Activated naive CD4-positive, alpha-beta T cell treated with anti-CD3 and anti-CD28 coated beads, Interleukin-2, amount 10 ng/mL, durations not matched to agents 7 days and 5 days (primary cell): ENCODE data around the gene DUOX1.
"Not testable (repeated sequence)": the region's sequence is repeated elsewhere in the genome, so short reads cannot be mapped to it uniquely, and the experiment has no call there.

Experiments
- CTCF ChIA-PET: fragments of 350-600 bp; sonication (Branson Sonifier 250); formaldehyde crosslinking; loops from one replicate; lab custom pipeline; 2021; ENCODE audit warnings: antibody characterized with exemption; lab: Charles Lee
- DNase-seq: peaks from one replicate; pipeline ENCODE4 v3.0.0-alpha.2; 2020
- H3K27ac Mint-ChIP-seq: one replicate; pipeline ENCODE4 v1.8.0; 2021; ENCODE audit warnings: mild to moderate bottlenecking, moderate library complexity, mixed read lengths
- H3K27me3 Mint-ChIP-seq: one replicate; pipeline ENCODE4 v1.8.0; 2021; ENCODE audit warnings: mild to moderate bottlenecking, mixed read lengths
- H3K36me3 Mint-ChIP-seq: one replicate; pipeline ENCODE4 v1.8.0; 2021; ENCODE audit warnings: mixed read lengths
- H3K4me1 Mint-ChIP-seq: one replicate; pipeline ENCODE4 v1.8.0; 2021; ENCODE audit warnings: mixed read lengths
- H3K4me3 Mint-ChIP-seq: one replicate; pipeline ENCODE4 v1.8.0; 2021; ENCODE audit warnings: mild to moderate bottlenecking, moderate library complexity, mixed read lengths
- H3K9me3 Mint-ChIP-seq: one replicate; pipeline ENCODE4 v1.8.0; 2021; ENCODE audit warnings: mixed read lengths

DUOX1 gene

GRCh38 chr15:45135705-45136377, 6.0 kb downstream of the DUOX1 start:
- H3K27me3 Mint-ChIP-seq: peaks cover 66% of the 10 kb centered on the region
- not testable (repeated sequence) for H3K9me3 Mint-ChIP-seq, H3K4me3 Mint-ChIP-seq, H3K27ac Mint-ChIP-seq, DNase-seq, H3K36me3 Mint-ChIP-seq, H3K4me1 Mint-ChIP-seq
- CTCF ChIA-PET: interaction anchor here (0.7 to 1.9 kb wide), 3 partner anchors 15 to 23 kb away, joined by 3 to 8 read pairs (median 5); no protein-coding TSS in a partner anchor

DNA sequence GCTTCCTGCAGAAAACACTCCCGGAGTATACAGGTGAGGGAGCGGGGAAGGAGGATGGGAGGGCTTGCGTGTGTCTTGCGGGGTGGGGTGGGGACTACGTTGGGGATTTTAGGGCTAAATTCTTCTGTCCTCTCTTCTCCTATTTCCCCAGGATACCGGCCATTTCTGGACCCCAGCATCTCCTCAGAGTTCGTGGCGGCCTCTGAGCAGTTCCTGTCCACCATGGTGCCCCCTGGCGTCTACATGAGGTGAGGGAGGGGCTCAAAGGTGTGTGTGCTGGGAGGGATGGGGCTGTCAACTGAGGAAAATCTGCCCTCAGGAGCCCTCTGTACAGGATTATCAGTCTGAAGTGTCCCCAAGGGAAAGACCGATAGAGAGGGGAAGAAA, 6.6 kb downstream of the DUOX1 start:
- Mint-ChIP-seq H3K27ac (no peak overlapping the region), H3K4me3 (no peak overlapping the region), H3K9me3 (no peaks in the 10 kb centered on the region), H3K36me3 (no peaks in the 10 kb centered on the region), H3K27me3 (peaks cover 66% of the 10 kb centered on the region), H3K4me1 (peaks cover 9% of the 10 kb centered on the region)
- no peak for DNase-seq
- CTCF ChIA-PET: interaction anchor here (1.0 kb wide), 1 partner anchor 321 kb away, joined by 3 read pairs; no protein-coding TSS in a partner anchor

- Mint-ChIP-seq H3K27ac (no peak overlapping the region), H3K4me1 (peaks cover 9% of the 10 kb centered on the region), H3K4me3 (no peak overlapping the region), H3K9me3 (no peaks in the 10 kb centered on the region), H3K27me3 (peaks cover 55% of the 10 kb centered on the region), H3K36me3 (no peaks in the 10 kb centered on the region)
- DNase-seq: no peak
- CTCF ChIA-PET: interaction anchor here (1.0 to 1.1 kb wide), 2 partner anchors 19 to 320 kb away, joined by 3 read pairs; no protein-coding TSS in a partner anchor
These were observed 7.9 kb downstream of the DUOX1 start for GRCh38 chr15:45137703-45138102.

DNA sequence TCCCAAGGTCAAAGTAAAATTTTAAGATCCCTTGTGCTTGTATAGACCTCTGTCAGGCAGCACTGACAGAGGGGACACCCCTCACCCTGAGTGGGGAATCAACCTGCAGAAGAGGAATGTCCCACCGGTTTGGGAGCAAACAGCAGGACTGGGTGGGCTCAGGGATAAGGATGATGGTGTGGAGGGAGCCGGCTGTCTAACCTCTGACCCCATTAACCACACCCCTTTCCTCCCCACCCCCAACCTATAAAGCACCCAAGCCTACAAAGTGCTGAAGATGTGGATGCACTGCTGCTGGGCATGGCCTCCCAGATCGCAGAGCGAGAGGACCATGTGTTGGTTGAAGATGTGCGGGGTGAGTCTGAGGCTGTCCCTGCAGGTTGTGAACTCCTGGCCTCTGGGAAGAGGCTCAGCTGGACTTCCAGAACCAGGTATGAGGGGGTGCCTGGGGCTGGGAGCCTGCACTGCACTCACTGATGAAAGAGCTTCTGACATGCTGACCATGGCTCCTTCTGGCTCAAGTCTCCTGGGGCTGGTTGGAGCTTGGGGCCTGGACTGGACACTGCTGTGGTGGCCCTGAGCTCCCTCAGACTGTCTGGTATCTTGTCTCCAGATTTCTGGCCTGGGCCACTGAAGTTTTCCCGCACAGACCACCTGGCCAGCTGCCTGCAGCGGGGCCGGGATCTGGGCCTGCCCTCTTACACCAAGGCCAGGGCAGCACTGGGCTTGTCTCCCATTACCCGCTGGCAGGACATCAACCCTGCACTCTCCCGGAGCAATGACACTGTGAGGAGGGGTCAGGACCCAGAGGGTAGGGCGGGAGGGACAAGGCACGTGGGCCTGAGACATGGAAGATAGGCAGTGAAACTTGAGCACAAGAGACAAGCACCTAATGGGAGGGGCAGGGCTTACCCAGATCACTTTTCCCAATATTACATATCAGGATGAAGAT, 9.3 kb downstream of the DUOX1 start:
- no peak overlapping the region for H3K4me3 Mint-ChIP-seq
- H3K36me3 Mint-ChIP-seq: no peaks in the 10 kb centered on the region
- peaks cover 42% of the 10 kb centered on the region for H3K27me3 Mint-ChIP-seq
- DNase-seq: no peak
- no peak overlapping the region for H3K27ac Mint-ChIP-seq
- CTCF ChIA-PET: no interaction called here
- H3K4me1 Mint-ChIP-seq: peaks cover 9% of the 10 kb centered on the region
- H3K9me3 Mint-ChIP-seq: no peaks in the 10 kb centered on the region

- no peak for DNase-seq
- peaks cover 42% of the 10 kb centered on the region for H3K27me3 Mint-ChIP-seq
- no peak overlapping the region for H3K4me3 Mint-ChIP-seq
- H3K36me3 Mint-ChIP-seq: no peaks in the 10 kb centered on the region
- H3K27ac Mint-ChIP-seq: no peak overlapping the region
- H3K4me1 Mint-ChIP-seq: peaks cover 7% of the 10 kb centered on the region
- H3K9me3 Mint-ChIP-seq: no peaks in the 10 kb centered on the region
- CTCF ChIA-PET: interaction anchor here (0.8 kb wide), 1 partner anchor 15 kb away, joined by 3 read pairs; no protein-coding TSS in a partner anchor
These were observed 10.0 kb downstream of the DUOX1 start for GRCh38 chr15:45139770-45140169.

GRCh38 chr15:45140557-45141250, 10.9 kb downstream of the DUOX1 start:
- Mint-ChIP-seq H3K4me3 (no peak overlapping the region), H3K27ac (no peak overlapping the region), H3K27me3 (peaks cover 35% of the 10 kb centered on the region), H3K4me1 (peaks cover 4% of the 10 kb centered on the region), H3K36me3 (no peaks in the 10 kb centered on the region), H3K9me3 (no peaks in the 10 kb centered on the region)
- no peak for DNase-seq
- CTCF ChIA-PET: interaction anchor here (0.8 kb wide), 1 partner anchor 16 kb away, joined by 3 read pairs; no protein-coding TSS in a partner anchor

- no peak overlapping the region for H3K4me3 Mint-ChIP-seq
- peaks cover 29% of the 10 kb centered on the region for H3K27me3 Mint-ChIP-seq
- no peaks in the 10 kb centered on the region for H3K9me3 Mint-ChIP-seq
- DNase-seq: no peak
- no peak overlapping the region for H3K27ac Mint-ChIP-seq
- H3K4me1 Mint-ChIP-seq: peaks cover under 1% of the 10 kb centered on the region
- CTCF ChIA-PET: interaction anchor here (0.7 kb wide), 1 partner anchor 23 kb away, joined by 3 read pairs; no protein-coding TSS in a partner anchor
- H3K36me3 Mint-ChIP-seq: no peaks in the 10 kb centered on the region
These were observed 11.6 kb downstream of the DUOX1 start for GRCh38 chr15:45141386-45141785.

GRCh38 chr15:45143056-45143455, 13.3 kb downstream of the DUOX1 start:
- DNase-seq: no peak
- H3K27me3 Mint-ChIP-seq: peaks cover 19% of the 10 kb centered on the region
- no peaks in the 10 kb centered on the region for H3K9me3 Mint-ChIP-seq
- H3K36me3 Mint-ChIP-seq: no peaks in the 10 kb centered on the region
- no peak overlapping the region for H3K27ac Mint-ChIP-seq
- H3K4me3 Mint-ChIP-seq: no peak overlapping the region
- H3K4me1 Mint-ChIP-seq: no peaks in the 10 kb centered on the region
- CTCF ChIA-PET: no interaction called here

GRCh38 chr15:45143946-45144345, 14.2 kb downstream of the DUOX1 start:
- no peak for DNase-seq
- H3K4me1 Mint-ChIP-seq: no peaks in the 10 kb centered on the region
- H3K27me3 Mint-ChIP-seq: peaks cover 16% of the 10 kb centered on the region
- H3K9me3 Mint-ChIP-seq: no peaks in the 10 kb centered on the region
- no peaks in the 10 kb centered on the region for H3K36me3 Mint-ChIP-seq
- H3K4me3 Mint-ChIP-seq: no peak overlapping the region
- H3K27ac Mint-ChIP-seq: no peak overlapping the region
- CTCF ChIA-PET: interaction anchor here (0.5 kb wide), 1 partner anchor 25 kb away, joined by 3 read pairs; no protein-coding TSS in a partner anchor

- Mint-ChIP-seq H3K27ac (no peak overlapping the region), H3K36me3 (no peaks in the 10 kb centered on the region), H3K4me3 (no peak overlapping the region), H3K4me1 (no peaks in the 10 kb centered on the region), H3K9me3 (no peaks in the 10 kb centered on the region), H3K27me3 (peaks cover 16% of the 10 kb centered on the region)
- no peak for DNase-seq
- CTCF ChIA-PET: interaction anchor here (0.8 to 1.0 kb wide), 2 partner anchors 18 to 116 kb away, joined by 3 to 4 read pairs; no protein-coding TSS in a partner anchor
These were observed 15.0 kb downstream of the DUOX1 start for GRCh38 chr15:45144775-45145174.

- Mint-ChIP-seq H3K27ac (no peak overlapping the region), H3K4me1 (no peaks in the 10 kb centered on the region), H3K9me3 (no peaks in the 10 kb centered on the region), H3K36me3 (no peaks in the 10 kb centered on the region), H3K4me3 (no peak overlapping the region), H3K27me3 (peaks cover 10% of the 10 kb centered on the region)
- CTCF ChIA-PET: interaction anchor here (1.3 kb wide), 1 partner anchor 28 kb away, joined by 4 read pairs; no protein-coding TSS in a partner anchor
- DNase-seq: no peak
These were observed 16.6 kb downstream of the DUOX1 start for GRCh38 chr15:45146405-45146804.

DNA sequence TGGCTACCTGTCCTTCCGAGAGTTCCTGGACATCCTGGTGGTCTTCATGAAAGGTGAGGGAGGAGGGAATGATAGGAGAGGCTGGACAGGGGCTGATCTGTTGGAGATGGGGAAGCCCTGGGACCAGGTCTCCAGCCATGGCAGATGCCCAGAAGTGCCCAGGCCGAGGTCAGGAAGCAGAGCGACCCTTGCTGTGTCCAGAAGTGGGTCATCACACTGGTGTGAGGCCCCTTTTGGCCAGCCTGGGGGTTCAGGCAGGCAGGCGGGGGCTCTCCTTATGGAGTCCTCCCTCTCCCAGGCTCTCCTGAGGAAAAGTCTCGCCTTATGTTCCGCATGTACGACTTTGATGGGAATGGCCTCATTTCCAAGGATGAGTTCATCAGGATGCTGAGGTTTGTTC, 17.8 kb downstream of the DUOX1 start:
- Mint-ChIP-seq H3K9me3 (no peaks in the 10 kb centered on the region), H3K4me3 (no peak overlapping the region), H3K27ac (no peak overlapping the region), H3K36me3 (peaks cover 3% of the 10 kb centered on the region), H3K4me1 (no peaks in the 10 kb centered on the region), H3K27me3 (peaks cover 9% of the 10 kb centered on the region)
- DNase-seq: no peak
- CTCF ChIA-PET: no interaction called here

GRCh38 chr15:45148076-45149059, 18.6 kb downstream of the DUOX1 start:
- Mint-ChIP-seq H3K27ac (no peak overlapping the region), H3K4me1 (no peaks in the 10 kb centered on the region), H3K9me3 (no peaks in the 10 kb centered on the region), H3K27me3 (peaks cover 9% of the 10 kb centered on the region), H3K36me3 (peaks cover 3% of the 10 kb centered on the region), H3K4me3 (no peak overlapping the region)
- no peak for DNase-seq
- CTCF ChIA-PET: interaction anchor here (1.2 kb wide), 1 partner anchor 30 kb away, joined by 4 read pairs; no protein-coding TSS in a partner anchor
